H1 (cell line): ENCODE results near the gene COL25A1. TPM values are rescaled to one million over a fixed set of nuclear protein-coding genes. Genes with fewer than 3 reads are reported as not detected.

Experiments
- ASH2L ChIP-seq: fragments of 200-600, 300-600 bp; sonication (generic); IDR thresholded peaks from one replicate; pipeline ENCODE4 v1.7.1; 2017; ENCODE audit warnings: low read length
- polyA plus RNA-seq, 7 experiments: library from polyadenylated mRNA; depleted of rRNA in 3 of 7; stranded (reverse) in 5 of 7; unstranded in 2 of 7; fragments of >200 nt in 5 of 7; fragments of 200-250 nt in 2 of 7; gene quantifications; 1 replicate in 5 of 7; 2 replicates in 1 of 7; 4 replicates in 1 of 7; pipeline versions ENCODE4 v1.2.1 to v1.2.3, GENCODE V29; 2011 to 2013; ENCODE audit warnings: missing spikeins in 2 of 7, mixed read lengths in 2 of 7
- total RNA-seq: library from RNA; stranded (reverse); fragmentation: NEBNext Ultra II Directional; extraction: Animal tissue kit (Norgen Biotek cat#: 25700); gene quantifications from 2 replicates; pipeline ENCODE4 v1.2.1, GENCODE V29; 2021

COL25A1 gene
- total and polyA plus RNA-seq, 2 of the 8 experiments (the other 6 are each of a cell fraction or from before 2014, with no cell fraction given), result 1.1 to 8.3 TPM

- TF ChIP-seq ASH2L, result no peak
- TF ChIP-seq, all 59 proteins: peak for 0
Measured at GRCh38 chr4:108916638-108917037, 385.8 kb downstream of the COL25A1 start (continued).
